NCI-H345 treated with DMSO at 0.1 percent for 48 hours (cell line): ENCODE results near the gene PNO1.
"Not testable (repeated sequence)": the region's sequence is repeated elsewhere in the genome, so short reads cannot be mapped to it uniquely, and the experiment has no call there.

ENCODE experiments used
- DNase-seq: peaks from one replicate; lab custom pipeline; 2025; ENCODE audit not compliant: unreplicated experiment; lab: John Stamatoyannopoulos, UW

Gene PNO1

DNA sequence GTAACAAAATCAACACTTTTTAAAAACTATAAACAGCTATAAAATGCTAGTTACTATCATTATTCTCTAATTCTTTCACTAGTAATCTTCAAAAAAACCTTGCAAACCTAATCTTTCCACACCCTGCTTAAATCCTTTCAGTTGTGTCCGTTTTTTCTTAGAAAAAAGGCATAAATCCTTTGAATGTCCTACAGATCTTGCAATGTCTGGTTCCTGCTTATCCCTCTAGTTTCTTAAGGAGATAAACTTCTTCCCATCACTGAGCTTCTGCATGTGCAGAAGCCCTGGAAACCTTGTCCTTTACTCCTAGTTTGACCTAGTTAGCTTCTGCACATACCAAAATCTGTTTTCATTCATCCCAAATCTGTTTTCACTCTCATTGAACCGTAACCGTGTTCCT, 1.3 kb upstream of the PNO1 start:
- no peak for DNase-seq

DNA sequence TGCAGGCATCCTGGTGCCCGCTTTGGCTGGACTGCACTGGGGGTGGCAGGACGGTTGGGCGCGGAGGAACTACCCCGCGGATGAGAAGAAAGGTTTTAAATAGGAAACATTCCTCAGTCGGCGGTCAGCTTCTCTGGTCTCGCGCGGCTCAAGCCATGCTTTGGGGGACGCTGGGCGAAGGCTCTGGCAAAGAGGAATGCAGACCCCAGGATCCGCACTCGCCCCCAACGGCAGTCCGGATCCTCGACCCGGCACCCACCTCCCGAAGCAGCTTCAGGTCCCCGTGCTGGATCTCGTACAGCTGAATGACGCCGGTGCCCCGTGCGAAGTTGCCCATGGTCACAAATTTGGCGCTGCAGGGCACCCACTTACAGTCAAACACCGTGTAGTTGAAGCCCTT, 686 bp upstream of the PNO1 start:
- no peak for DNase-seq

- DNase-seq: no peak
Measured at GRCh38 chr2:68158134-68158447, 403 bp downstream of the PNO1 start.

DNA sequence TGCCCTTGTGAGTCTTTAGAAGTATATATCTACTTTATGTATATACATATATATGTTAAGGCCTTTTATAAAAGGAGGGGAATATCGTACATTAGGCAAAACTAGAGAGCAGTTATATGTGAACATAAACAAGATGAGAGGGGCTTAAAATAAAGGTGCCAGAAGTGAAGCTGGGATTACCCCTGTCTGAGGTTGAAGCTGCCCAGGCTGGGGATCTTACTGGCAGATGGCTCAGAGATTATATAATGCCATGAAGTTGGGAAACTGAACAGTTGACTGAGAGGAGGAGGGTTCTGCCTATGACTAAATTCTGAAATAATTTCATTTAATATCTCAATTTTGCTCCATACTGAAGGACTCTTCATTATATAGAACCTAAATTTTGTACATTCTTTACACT, 6.0 kb downstream of the PNO1 start:
- DNase-seq: no peak

- DNase-seq: no peak
Measured at GRCh38 chr2:68167186-68167585, 9.5 kb downstream of the PNO1 start.

- no peak for DNase-seq
Measured at GRCh38 chr2:68169308-68169707, 11.6 kb downstream of the PNO1 start.

DNA sequence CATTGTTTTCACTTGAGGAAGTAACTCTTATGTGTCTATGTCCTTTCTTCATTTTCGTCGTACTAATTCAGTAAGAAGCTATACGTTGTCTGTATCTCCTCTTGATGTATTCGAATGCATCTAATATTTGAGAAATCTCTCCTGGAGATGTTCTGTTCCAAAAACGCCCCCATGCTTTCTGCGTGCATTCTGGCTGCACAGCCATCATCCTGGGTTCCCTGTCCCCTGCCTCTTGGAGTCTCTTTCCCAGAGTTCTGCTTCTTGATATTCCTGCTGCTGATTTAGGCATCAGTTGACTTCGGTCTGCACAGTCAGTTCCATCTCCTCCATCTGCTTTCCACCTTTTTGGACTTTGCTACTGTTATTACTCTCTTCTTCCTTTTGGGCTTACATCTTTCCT, 13.5 kb downstream of the PNO1 start:
- no peak for DNase-seq

GRCh38 chr2:68171684-68172083, 14.0 kb downstream of the PNO1 start:
- no peak for DNase-seq

GRCh38 chr2:68172521-68172920, 14.8 kb downstream of the PNO1 start:
- DNase-seq: no peak

- no peak for DNase-seq
Measured at GRCh38 chr2:68172990-68173700, 15.5 kb downstream of the PNO1 start.

GRCh38 chr2:68175210-68175609, 17.5 kb downstream of the PNO1 start:
- DNase-seq: not testable (repeated sequence)

GRCh38 chr2:68176657-68177056, 19.0 kb downstream of the PNO1 start:
- DNase-seq: no peak

- DNase-seq: no peak
Measured at GRCh38 chr2:68177541-68177940, 19.9 kb downstream of the PNO1 start.

DNA sequence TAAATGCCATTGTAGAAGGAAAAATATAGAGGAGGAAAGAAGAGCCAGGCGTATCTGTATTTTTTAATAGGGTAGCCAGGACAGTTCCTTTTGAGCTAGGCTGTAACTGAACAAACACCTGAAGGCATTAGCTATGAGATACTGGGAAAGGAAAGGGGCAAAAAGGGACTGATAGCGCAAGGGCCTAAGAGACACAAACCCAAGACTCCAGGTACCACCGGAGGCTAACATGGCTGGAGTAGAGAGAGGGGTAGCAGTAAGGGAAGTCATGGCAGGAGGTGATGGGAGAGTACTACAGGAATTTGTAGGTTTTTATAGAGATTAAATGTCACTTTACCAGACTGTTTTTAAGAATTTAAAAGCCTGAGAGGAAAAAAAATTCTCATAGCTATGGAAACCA, 20.7 kb downstream of the PNO1 start:
- DNase-seq: no peak

DNA sequence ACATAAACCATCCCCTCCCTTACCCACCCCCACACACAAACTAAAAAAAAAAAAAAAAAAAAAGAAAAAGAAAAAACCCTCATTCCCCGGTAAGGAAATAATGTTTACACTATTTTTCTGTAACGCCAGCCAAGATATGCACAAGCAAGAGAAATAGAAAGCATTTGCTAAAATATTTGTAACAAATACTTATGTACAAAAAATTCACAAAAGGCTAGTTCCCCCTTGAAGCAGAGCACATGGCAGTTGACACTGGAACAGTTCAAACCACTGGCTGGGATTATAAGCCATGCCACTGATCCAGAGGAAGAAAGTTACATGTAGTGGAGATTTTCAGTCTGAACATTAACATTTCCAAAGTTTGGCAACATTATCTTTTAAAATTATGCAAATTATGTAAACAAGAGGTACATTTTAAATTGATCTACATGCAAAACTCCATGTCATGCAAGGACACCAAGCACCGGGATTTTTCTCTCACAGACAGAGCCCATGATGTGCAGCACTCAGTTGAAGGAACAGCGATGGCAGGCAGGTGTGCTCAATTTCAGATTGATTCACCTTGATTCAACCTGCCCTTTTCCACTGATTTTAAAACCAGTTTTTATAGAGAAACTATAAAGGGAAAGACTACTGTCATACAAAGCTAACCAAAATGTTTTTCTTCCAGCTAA, 21.4 kb downstream of the PNO1 start:
- DNase-seq: no peak

DNA sequence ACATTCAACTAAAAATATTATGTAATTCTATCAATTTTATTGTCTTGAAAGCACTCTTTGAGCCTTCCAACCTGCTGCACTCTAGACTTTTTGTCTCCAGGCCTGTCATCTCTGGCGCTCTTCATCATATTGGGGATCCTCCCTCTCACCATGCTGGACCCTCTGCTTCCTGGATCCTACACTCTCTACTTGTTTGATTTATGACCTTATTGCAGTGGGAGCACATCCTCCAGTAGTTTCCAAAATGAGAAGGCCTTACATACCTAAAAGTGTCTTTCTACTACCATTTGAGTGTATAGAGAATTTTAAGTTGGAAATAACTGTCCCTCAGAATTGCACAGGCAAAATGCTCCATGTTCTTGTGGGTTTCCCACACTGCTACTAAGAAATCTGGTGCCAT, 25.2 kb downstream of the PNO1 start:
- no peak for DNase-seq

DNA sequence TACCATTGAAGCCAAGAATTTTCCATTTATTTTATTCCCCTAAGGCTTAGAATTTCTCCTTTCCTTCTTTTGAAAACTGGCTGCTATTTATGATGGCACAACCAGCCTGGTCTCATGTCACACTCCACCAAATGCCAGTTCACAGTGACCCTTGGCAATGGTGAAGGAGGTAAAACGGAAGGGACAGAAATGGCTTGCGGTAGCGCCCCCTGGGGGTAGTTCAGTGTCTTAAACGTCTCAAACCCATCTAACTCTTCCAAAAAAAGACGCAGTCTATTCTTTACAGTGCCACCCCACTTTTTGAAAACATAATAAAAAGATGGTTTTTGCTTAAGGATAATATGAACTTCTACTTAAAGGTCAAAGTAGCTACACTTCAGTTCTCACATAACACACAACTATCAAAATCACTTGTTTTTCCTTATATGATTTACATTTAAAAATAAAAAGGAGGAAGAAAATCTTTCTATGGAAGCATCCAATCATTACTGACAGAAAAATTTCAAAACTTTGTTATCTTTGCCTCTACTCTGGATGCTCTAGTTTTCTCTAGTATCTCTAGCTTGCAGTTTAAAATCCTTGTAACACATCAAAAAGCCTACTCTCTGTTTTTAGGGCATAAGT, 28.0 kb downstream of the PNO1 start:
- DNase-seq: no peak

DNA sequence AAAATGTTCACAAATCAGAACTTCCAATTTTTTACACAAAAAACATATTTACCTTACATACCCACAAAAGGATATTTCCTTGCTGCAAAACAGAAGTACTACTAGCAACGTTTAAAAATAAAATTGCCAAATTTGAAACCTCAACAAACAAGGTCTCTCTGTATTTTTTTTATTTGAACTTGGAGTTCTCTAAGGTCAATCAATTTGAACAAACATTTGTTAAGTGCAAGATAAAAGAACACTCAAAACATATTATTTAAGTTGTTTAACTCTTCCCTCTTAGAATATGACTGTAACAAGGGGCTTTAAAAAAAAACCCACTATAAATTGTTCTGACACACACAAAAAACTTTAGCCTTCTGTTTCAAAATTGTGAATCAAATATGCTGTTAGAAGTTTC, 29.6 kb downstream of the PNO1 start:
- DNase-seq: no peak

DNA sequence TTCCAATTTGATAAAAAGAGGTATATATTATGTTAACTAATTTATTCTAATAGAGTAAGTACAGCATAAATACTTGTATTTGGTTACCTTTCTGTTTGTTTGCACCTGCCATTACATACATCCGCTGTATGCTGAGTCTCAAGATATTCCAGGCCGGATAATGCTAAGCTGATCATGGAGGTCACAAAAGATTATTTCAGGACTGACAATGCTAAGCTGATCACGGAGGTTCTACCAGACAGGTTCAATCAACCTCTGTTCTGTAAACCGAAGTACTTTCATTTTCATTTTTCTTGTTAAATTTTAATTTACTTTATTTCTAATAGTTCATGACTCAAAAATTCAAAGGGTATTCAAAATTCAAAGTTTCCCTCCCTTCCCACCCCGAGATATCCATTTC, 31.1 kb downstream of the PNO1 start:
- DNase-seq: no peak

- DNase-seq: no peak
Measured at GRCh38 chr2:68189991-68190784, 32.5 kb downstream of the PNO1 start.

GRCh38 chr2:68190991-68191731, 33.5 kb downstream of the PNO1 start:
- DNase-seq: no peak
